Stimulated activated CD8-positive, alpha-beta memory T cell treated with anti-CD3 and anti-CD28 coated beads, Interleukin-7, amount 100 ng/mL, for 24 hours (primary cell): ENCODE results near the gene MLYCD.
"Not testable (repeated sequence)": the region's sequence is repeated elsewhere in the genome, so short reads cannot be mapped to it uniquely, and the experiment has no call there.

Source experiments
- DNase-seq: peaks from one replicate; pipeline ENCODE4 v3.0.0-alpha.2; 2020; ENCODE audit warnings: low read depth

Gene MLYCD

GRCh38 chr16:83941546-83941945 is 42.6 kb downstream of the MLYCD start:
- DNase-seq: not testable (repeated sequence)

GRCh38 chr16:83942074-83942473 is 43.2 kb downstream of the MLYCD start:
- no peak for DNase-seq

DNA sequence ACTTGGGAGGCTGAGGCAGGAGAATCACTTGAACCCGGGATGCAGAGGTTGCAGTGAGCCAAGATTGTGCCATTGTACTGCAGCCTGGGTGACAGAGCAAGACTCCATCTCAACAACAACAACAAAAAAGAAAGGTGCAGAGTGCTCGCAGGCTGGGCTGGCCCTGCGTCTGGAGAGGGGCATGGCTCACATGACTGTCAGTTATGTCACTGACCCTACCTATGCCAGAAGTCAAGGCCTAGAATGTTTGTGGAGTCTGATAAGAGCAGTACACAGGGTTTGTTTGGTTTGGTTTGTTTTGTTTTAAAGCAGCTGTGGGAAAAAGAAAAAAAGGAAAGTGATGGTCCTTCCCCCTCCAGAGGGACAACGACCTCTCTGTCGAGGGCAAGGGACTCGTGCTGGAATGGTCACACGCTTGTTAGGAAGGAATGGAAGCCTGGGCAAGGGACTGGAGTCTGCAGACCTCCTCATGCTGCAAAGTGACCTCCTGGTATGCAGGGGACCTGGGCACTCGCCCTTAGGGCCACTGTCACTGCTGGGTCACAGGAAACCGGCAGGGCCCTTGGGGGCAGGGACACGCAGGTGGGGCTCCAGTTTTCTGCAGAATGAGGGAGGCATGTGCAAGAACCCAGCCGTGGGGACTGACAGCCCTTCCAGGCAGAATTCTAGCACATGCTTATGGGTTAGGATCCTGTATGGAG is 44.0 kb downstream of the MLYCD start:
- no peak for DNase-seq

- no peak for DNase-seq
Measured at GRCh38 chr16:83943516-83944050, 44.7 kb downstream of the MLYCD start.

GRCh38 chr16:83945587-83945986 is 46.7 kb downstream of the MLYCD start:
- no peak for DNase-seq

DNA sequence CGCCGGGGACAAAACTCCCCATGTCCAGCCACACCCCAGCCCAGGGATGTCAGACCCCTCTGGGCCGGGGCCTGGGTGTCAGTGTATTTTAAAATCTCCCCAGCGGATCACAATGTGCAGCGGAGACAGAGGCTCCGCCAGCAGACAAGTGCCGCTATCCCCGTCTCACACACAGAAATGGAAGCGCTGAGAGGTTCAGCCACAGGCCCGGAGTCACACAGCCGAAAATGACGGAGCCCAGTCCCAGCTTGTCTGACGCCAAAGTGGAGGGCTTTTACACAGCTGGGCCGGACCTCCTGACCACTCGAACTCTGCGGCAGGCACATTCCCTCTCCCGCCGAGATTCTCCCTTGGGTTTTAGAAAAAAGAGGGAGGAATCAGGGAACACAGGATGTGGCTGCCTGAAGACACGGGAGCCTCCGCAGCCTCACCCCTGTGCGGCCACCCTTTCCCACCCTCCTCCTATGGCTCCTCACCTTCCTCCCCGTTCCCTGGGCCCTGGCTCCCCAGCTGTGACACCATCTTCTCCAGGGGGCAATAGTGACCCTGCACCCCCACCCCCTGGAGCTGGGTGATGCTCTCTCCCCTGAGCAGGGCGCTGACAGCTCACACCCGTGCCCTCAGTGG is 47.4 kb downstream of the MLYCD start:
- DNase-seq: no peak

- DNase-seq: no peak
Measured at GRCh38 chr16:83946781-83947566, 48.1 kb downstream of the MLYCD start.

DNA sequence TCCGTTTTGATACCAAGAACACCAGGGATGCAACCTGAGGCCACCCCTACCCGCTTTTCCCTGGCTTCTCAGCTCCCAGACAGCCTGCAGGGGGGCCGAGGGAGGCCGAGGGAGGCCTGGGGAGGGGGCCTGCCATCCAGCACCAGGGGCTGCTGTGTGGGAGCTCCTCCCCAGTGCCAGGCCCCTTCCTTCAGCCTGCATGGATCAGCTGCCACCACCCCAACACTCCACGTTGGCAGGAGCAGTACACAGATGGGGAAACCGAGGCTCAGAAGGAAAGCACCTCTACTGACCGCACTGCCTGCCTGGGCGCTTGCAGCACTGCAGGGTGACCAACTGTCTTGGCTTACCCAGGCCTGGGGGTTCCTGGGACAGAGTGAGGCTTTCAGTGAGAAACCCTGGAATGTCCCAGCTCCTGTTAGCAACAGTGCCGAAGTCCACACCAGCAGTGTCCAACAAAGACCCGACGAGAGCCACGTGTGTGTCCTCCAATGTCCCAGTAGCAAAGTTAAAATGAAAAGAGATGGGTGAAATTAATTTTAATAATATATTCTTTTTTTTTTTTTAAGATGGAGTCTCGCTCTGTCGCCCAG is 48.8 kb downstream of the MLYCD start:
- DNase-seq: no peak

GRCh38 chr16:83948914-83949723 is 50.2 kb downstream of the MLYCD start:
- DNase-seq: no peak

DNA sequence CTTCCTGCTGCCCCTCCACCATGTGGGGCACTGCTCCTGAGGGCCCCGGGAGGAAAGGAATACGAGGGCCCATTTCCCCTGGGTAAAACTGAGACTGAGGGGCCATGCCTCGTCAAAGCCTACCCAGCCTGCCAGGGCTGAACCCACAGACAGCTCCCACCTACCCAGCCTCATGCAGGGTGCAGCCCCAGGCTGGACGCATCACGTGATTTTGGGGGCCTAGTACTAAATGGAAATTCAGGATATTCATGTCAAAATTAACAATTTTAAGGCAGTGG is 50.7 kb downstream of the MLYCD start:
- no peak for DNase-seq

- DNase-seq: not testable (repeated sequence)
Measured at GRCh38 chr16:83950862-83951399, 52.0 kb downstream of the MLYCD start.

DNA sequence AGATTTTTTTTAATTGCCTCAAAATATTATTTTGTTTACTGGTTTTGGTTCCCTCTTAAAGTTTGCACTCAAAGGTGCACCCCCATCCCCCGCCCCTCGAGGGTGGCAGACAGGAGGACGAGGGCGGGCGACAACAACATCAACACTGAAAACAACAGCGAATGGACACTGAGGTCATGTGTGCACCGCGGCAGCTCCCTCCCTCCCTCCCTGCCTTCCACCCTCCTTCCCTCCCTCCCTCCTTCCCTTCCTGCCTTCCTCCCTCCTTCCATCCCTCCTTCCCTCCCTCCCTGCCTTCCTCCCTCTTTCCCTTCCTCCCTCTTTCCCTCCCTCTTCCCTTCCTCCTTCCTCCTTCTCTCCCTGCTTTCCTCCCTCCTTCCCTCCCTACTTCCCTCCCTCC is 52.6 kb downstream of the MLYCD start:
- no peak for DNase-seq

DNA sequence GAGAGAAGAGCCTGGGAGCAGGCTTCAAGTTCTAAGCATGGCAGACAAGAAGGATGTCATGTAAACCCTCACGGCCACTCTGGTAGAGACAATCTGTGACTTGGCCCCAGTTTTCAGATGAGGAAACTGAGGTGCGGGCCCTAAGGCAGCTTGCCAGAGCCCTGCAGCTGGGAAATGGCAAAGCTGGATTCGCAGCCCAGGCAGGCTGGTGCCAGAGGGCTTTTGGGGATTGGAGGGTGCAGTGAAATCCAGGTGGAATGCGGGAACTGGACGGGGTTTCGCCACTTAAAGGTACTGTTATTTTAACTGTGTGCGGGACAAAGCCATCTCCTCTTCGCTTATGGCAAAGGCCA is 53.6 kb downstream of the MLYCD start:
- no peak for DNase-seq

DNA sequence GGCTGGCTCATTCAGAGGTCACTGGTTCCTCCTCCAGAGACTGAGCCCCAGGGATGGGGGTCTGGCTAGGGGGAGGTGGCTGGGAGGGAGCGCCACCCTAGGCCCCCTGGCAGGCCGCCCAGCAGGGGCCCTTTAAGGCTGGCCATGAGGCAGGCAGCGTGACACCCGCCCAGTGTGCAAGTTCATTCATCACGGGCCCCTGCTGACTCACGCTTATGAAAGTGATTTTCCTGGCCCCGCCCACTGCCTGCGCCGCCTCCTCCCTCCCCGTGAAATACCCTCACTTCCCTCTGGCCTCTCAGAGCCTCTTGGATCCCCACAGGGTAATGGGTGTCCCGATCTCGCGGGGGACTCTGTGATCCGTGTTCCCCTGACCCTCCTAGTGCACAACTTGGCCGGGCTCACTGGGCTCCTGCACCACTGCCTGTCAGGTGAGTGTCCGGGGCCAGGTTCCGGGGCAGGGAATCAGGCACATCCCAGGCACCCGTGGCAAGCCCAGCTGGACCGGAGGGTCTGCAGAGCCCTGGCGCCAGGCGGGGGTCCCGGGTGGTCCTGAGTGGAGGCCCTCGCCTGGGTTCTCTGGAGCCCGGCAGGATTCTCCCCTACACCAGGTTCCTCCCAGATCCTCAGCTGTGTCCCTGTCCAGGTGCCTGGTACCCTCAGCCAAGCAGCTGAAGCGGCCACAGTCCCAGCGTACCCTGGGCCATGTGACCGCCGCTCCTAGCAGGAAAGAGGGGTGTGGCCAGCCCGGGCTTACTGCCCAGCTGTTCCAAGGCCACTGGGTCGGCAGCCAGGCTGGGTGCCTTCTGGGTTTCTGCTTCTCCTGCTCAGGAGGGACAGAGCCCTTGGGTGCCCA is 54.3 kb downstream of the MLYCD start, which contains the start of gene OSGIN1:
Gene OSGIN1, plus strand, starts transcription at position 301 of the 856 bp plus-strand sequence. CDS start 4,432 bp downstream, outside the sequence.
- DNase-seq: peak; percentile 66

GRCh38 chr16:83953796-83954576 is 55.1 kb downstream of the MLYCD start:
- DNase-seq: no peak

DNA sequence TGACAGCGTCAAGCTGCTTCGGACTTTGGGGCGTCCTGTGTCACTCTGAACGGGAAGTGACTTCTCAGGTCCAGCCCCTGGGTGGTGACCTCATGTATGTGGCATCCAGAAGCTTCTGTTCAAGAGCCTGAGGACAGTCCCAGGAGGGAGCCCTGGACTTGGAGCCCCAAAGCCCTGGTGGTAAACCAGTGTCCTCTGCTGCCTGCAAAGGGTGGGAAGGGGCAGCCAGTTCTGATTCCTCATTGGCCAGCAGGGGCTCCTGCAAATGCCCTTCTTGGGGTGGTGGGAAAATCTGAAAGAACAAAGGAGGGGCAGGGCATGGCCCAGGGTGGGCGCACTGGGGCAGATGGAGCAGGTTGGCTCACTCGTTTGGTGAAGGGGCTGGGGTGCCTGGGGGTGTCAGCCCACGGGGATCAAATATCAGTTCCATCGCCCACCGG is 55.7 kb downstream of the MLYCD start:
- no peak for DNase-seq

DNA sequence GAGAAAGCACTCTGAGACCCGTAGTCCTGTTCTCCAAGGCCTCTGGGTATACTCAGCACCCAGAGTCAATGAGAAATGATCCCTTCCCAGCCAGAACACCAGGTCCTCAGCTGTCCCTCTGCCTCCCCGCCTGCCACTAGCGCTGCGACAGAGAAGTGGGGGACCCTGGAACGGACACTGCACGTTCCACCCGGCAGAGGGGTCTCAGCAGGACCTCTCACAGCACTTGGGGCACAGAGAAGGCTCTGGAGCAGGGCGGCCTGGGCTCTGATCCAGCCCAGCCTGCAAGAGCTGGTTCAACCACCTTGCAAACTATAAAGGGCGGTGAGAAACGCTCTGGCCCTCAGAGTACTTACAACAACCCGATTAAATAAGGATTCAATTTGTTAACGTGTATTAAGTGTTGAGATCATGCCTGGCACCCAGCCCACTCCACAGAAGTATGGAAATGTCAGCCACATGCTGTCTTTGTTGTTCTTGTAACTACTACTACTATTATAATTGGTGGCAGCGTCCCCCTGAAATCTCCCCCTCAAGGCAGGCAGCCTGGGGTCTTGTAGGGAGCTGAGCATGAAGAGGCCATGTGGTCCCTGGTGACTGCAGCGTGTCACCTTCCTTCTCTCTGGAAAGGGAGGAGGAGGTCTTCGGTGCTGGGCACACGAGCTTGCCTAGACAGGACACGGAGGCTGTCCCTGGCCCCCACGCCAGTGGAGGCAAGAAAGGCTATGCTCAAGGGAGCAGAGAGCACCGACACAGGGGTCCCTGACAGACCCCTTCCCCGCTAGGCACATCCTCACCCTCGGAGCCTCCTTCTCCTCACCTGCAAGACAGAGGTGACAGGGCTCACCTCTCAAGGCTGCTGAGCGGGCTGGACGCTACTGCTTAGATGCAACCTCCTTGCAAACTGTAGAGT is 56.6 kb downstream of the MLYCD start:
- no peak for DNase-seq
